GM23338 (cell line): ENCODE data around the gene RHNO1.

Source experiments
- CREB1 ChIP-seq: fragments of 250-450 bp; sonication (Bioruptor Pico); IDR thresholded peaks from 2 replicates; pipeline ENCODE4 v1.5.0; 2020; ENCODE audit warnings: low read depth, mild to moderate bottlenecking, moderate library complexity
- CTCF ChIP-seq, 2 experiments: fragments of 200-600 bp in 1 of 2; sonication (generic) in 1 of 2; conservative IDR thresholded peaks; 2 replicates each; pipeline versions ENCODE4 v1.5.1 to v1.6.1; 2016 to 2017; ENCODE audit warnings: antibody characterized with exemption in 2 of 2, low read depth in 2 of 2, mild to moderate bottlenecking in 2 of 2, moderate library complexity in 1 of 2
- EZH2 ChIP-seq: fragments of 200-600 bp; sonication (generic); IDR thresholded peaks from one replicate; pipeline ENCODE4 v1.8.0; 2017; ENCODE audit warnings: antibody characterized with exemption, mild to moderate bottlenecking, low read depth; ENCODE audit not compliant: unreplicated experiment
- EZH2phosphoT487 ChIP-seq: fragments of 200-600 bp; sonication (generic); IDR thresholded peaks from one replicate; pipeline ENCODE4 v1.8.1; 2018; ENCODE audit warnings: antibody characterized with exemption; ENCODE audit not compliant: unreplicated experiment
- POLR2AphosphoS5 ChIP-seq: IDR thresholded peaks from 2 replicates; pipeline ENCODE4 v1.6.1; 2016; ENCODE audit warnings: antibody characterized with exemption, low read depth
- REST ChIP-seq: IDR thresholded peaks from one replicate; pipeline ENCODE4 v1.6.1; 2018; ENCODE audit warnings: antibody characterized with exemption; ENCODE audit not compliant: unreplicated experiment
- STAT1 ChIP-seq: IDR thresholded peaks from one replicate; pipeline ENCODE4 v1.6.1; 2016; ENCODE audit warnings: antibody characterized with exemption; ENCODE audit not compliant: unreplicated experiment

GRCh38 chr12:2900642-2901041 is 23.6 kb downstream of the RHNO1 start:
- TF ChIP-seq STAT1 = no peak
- TF ChIP-seq POLR2AphosphoS5 = no peak
- no peak for TF ChIP-seq CTCF (conservative IDR thresholded peaks at IDR 0.05; ENCODE audit: low read depth in 2 of 2)
- TF ChIP-seq EZH2phosphoT487 = no peak
- no peak for TF ChIP-seq EZH2
- TF ChIP-seq REST = no peak
- TF ChIP-seq CREB1 (CRISPR knock-in tag) = no peak
